ENCODE data around the gene AFDN. TPM values are rescaled to one million over a fixed set of nuclear protein-coding genes. Genes with fewer than 3 reads are reported as not detected.

Gene AFDN
- total RNA-seq, 1 donor from 2014 or later: 357 TPM

- Mint-ChIP-seq H3K27me3 (ENCODE audit: insufficient read depth, low read depth) (peaks cover 6% of the 10 kb centered on the region), H3K27ac (no peak overlapping the region), H3K36me3 (peaks cover 3% of the 10 kb centered on the region), H3K4me3 (peak overlapping the region; percentile 98), H3K4me1 (peaks cover 64% of the 10 kb centered on the region), H3K9me3 (peaks cover 3% of the 10 kb centered on the region)
- Histone ChIP-seq H3K36me3 (no peaks in the 10 kb centered on the region), H3K4me1 (peaks cover 49% of the 10 kb centered on the region), H3K4me3 (peak overlapping the region; percentile 81), H3K79me2 (ENCODE audit: low read depth) (peaks cover 78% of the 10 kb centered on the region), H3K9me3 (ENCODE audit: low read depth) (no peaks in the 10 kb centered on the region), H3K27me3 (no peaks in the 10 kb centered on the region), H3K4me2 (peak overlapping the region; percentile 90), H3K27ac (no peak overlapping the region), H4K20me1 (ENCODE audit: low read depth) (peaks cover 71% of the 10 kb centered on the region), H2AFZ (replicated peaks) (no peak overlapping the region), H3F3A (ENCODE audit: low read depth) (peaks cover 25% of the 10 kb centered on the region), H3K9ac (no peak overlapping the region)
- TF ChIP-seq EZH2 (IDR thresholded peaks at IDR 0.05) (no peak), EZH2phosphoT487 (IDR thresholded peaks at IDR 0.05) (no peak)
- TF ChIP-seq, protein P1, sequence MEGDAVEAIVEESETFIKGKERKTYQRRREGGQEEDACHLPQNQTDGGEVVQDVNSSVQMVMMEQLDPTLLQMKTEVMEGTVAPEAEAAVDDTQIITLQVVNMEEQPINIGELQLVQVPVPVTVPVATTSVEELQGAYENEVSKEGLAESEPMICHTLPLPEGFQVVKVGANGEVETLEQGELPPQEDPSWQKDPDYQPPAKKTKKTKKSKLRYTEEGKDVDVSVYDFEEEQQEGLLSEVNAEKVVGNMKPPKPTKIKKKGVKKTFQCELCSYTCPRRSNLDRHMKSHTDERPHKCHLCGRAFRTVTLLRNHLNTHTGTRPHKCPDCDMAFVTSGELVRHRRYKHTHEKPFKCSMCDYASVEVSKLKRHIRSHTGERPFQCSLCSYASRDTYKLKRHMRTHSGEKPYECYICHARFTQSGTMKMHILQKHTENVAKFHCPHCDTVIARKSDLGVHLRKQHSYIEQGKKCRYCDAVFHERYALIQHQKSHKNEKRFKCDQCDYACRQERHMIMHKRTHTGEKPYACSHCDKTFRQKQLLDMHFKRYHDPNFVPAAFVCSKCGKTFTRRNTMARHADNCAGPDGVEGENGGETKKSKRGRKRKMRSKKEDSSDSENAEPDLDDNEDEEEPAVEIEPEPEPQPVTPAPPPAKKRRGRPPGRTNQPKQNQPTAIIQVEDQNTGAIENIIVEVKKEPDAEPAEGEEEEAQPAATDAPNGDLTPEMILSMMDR (IDR thresholded peaks at IDR 0.05): no peak
- no peak for DNase-seq (ENCODE audit: low spot score)
Observed at GRCh38 chr6:167829513-167829912, 2.8 kb downstream of the AFDN start.

GRCh38 chr6:167831281-167831828 lies 4.6 kb downstream of the AFDN start:
- Histone ChIP-seq H4K20me1 (ENCODE audit: low read depth) (peaks cover 89% of the 10 kb centered on the region), H3K27me3 (no peaks in the 10 kb centered on the region), H3K9ac (no peak overlapping the region), H3K9me3 (ENCODE audit: low read depth) (no peaks in the 10 kb centered on the region), H3K4me3 (no peak overlapping the region), H3K27ac (no peak overlapping the region), H2AFZ (replicated peaks) (no peak overlapping the region), H3K36me3 (no peaks in the 10 kb centered on the region), H3K4me1 (peaks cover 43% of the 10 kb centered on the region), H3K4me2 (peak overlapping the region; percentile 10), H3F3A (ENCODE audit: low read depth) (peaks cover 7% of the 10 kb centered on the region), H3K79me2 (ENCODE audit: low read depth) (peaks cover 91% of the 10 kb centered on the region)
- Mint-ChIP-seq H3K4me1 (peaks cover 64% of the 10 kb centered on the region), H3K9me3 (peaks cover under 1% of the 10 kb centered on the region), H3K27ac (no peak overlapping the region), H3K4me3 (no peak overlapping the region), H3K27me3 (ENCODE audit: insufficient read depth, low read depth) (peaks cover 3% of the 10 kb centered on the region), H3K36me3 (no peaks in the 10 kb centered on the region)
- DNase-seq (ENCODE audit: low spot score): no peak
- TF ChIP-seq, protein P1 (IDR thresholded peaks at IDR 0.05): no peak
- TF ChIP-seq EZH2 (IDR thresholded peaks at IDR 0.05): no peak

- H3K4me1 Mint-ChIP-seq: peaks cover 64% of the 10 kb centered on the region
- peaks cover 43% of the 10 kb centered on the region for H3K4me1 ChIP-seq
- peaks cover 100% of the 10 kb centered on the region for H4K20me1 ChIP-seq (ENCODE audit: low read depth)
- no peak overlapping the region for H3K27ac ChIP-seq
- no peak overlapping the region for H3K4me3 ChIP-seq
- H3K4me2 ChIP-seq: peak overlapping the region; percentile 46
- H3K27ac Mint-ChIP-seq: no peak overlapping the region
- no peak overlapping the region for H2AFZ ChIP-seq (replicated peaks)
- no peaks in the 10 kb centered on the region for H3K9me3 Mint-ChIP-seq
- TF ChIP-seq EZH2phosphoT487 (IDR thresholded peaks at IDR 0.05): no peak
- TF ChIP-seq, protein P1 (IDR thresholded peaks at IDR 0.05): no peak
- no peak for TF ChIP-seq EZH2 (IDR thresholded peaks at IDR 0.05)
- H3K79me2 ChIP-seq (ENCODE audit: low read depth): peaks cover 100% of the 10 kb centered on the region
- no peak overlapping the region for H3K9ac ChIP-seq
- H3K9me3 ChIP-seq (ENCODE audit: low read depth): no peaks in the 10 kb centered on the region
- no peak for DNase-seq (ENCODE audit: low spot score)
- H3K36me3 ChIP-seq: no peaks in the 10 kb centered on the region
- H3K36me3 Mint-ChIP-seq: no peaks in the 10 kb centered on the region
- peaks cover 3% of the 10 kb centered on the region for H3F3A ChIP-seq (ENCODE audit: low read depth)
- H3K27me3 ChIP-seq: no peaks in the 10 kb centered on the region
- peaks cover 2% of the 10 kb centered on the region for H3K27me3 Mint-ChIP-seq (ENCODE audit: insufficient read depth, low read depth)
- no peak overlapping the region for H3K4me3 Mint-ChIP-seq
Observed at GRCh38 chr6:167832497-167833395, 6.0 kb downstream of the AFDN start.

Measured in neural progenitor cell (in vitro differentiated cells).